WTC11 (cell line): Measurements from ENCODE around the gene LEKR1. TPM values are rescaled to one million over a fixed set of nuclear protein-coding genes. Genes with fewer than 3 reads are reported as not detected.

ENCODE experiments used
- ATAC-seq: fragments of 200-7000 bp; cut with Tn5 transposase; 2 replicates; pipeline ENCODE4 v1.10.0; 2021; ENCODE audit warnings: mild to moderate bottlenecking, moderate library complexity
- CTCF ChIA-PET: fragments of 300-600 bp; sonication (Branson Sonifier 250); formaldehyde crosslinking; loops from one replicate; lab custom pipeline; 2021; ENCODE audit warnings: antibody characterized with exemption; lab: Charles Lee
- POLR2A ChIA-PET: fragments of 350-600 bp; sonication (Branson Sonifier 250); formaldehyde crosslinking; loops from one replicate; lab custom pipeline; 2021; ENCODE audit warnings: antibody characterized with exemption; lab: Charles Lee
- DNase-seq: peaks from one replicate; pipeline ENCODE4 v3.0.0; 2021; ENCODE audit warnings: low spot score
- H3K27ac Mint-ChIP-seq: 2 replicates; pipeline ENCODE4 v1.8.0; 2021; ENCODE audit warnings: mixed read lengths
- H3K27me3 Mint-ChIP-seq: 2 replicates; pipeline ENCODE4 v1.8.0; 2021; ENCODE audit warnings: low read depth, mild to moderate bottlenecking, moderate library complexity, mixed read lengths
- H3K36me3 Mint-ChIP-seq: 2 replicates; pipeline ENCODE4 v1.8.0; 2021; ENCODE audit warnings: mixed read lengths
- H3K4me1 Mint-ChIP-seq: 2 replicates; pipeline ENCODE4 v1.8.0; 2022; ENCODE audit warnings: mixed read lengths
- H3K4me3 Mint-ChIP-seq: 2 replicates; pipeline ENCODE4 v1.8.0; 2021; ENCODE audit warnings: mild to moderate bottlenecking, moderate library complexity, mixed read lengths
- H3K9me3 Mint-ChIP-seq: 2 replicates; pipeline ENCODE4 v1.8.0; 2021; ENCODE audit warnings: mixed read lengths
- CBFB ChIP-seq: sonication (generic); formaldehyde crosslinking; IDR thresholded peaks from 2 replicates; pipeline ENCODE4 v1.8.1; 2022; ENCODE audit warnings: mild to moderate bottlenecking, low read depth, missing genetic modification reagents
- CREB1 ChIP-seq: sonication (generic); formaldehyde crosslinking; IDR thresholded peaks from 2 replicates; pipeline ENCODE4 v1.8.0; 2023; ENCODE audit warnings: mild to moderate bottlenecking, missing genetic modification reagents
- EMX1 ChIP-seq: fragments of 250-450 bp; sonication (Bioruptor Pico); IDR thresholded peaks from 2 replicates; pipeline ENCODE4 v1.8.0; 2021; ENCODE audit warnings: mild to moderate bottlenecking
- ESRRA ChIP-seq: sonication (generic); formaldehyde crosslinking; IDR thresholded peaks from 2 replicates; pipeline ENCODE4 v1.8.1; 2022; ENCODE audit warnings: mild to moderate bottlenecking, missing genetic modification reagents, borderline replicate concordance
- GABPB1 ChIP-seq: sonication (generic); formaldehyde crosslinking; IDR thresholded peaks from 2 replicates; pipeline ENCODE4 v1.8.1; 2023; ENCODE audit warnings: mild to moderate bottlenecking, missing genetic modification reagents
- NR2C2 ChIP-seq: sonication (generic); formaldehyde crosslinking; IDR thresholded peaks from 2 replicates; pipeline ENCODE4 v1.8.0; 2022; ENCODE audit warnings: mild to moderate bottlenecking, missing genetic modification reagents
- RELA ChIP-seq: sonication (generic); formaldehyde crosslinking; IDR thresholded peaks from 2 replicates; pipeline ENCODE4 v1.8.1; 2022; ENCODE audit warnings: missing genetic modification reagents, mild to moderate bottlenecking, borderline replicate concordance
- SOX15 ChIP-seq: fragments of 250-450 bp; sonication (Bioruptor Pico); IDR thresholded peaks from 2 replicates; pipeline ENCODE4 v1.9.0; 2021; ENCODE audit warnings: mild to moderate bottlenecking
- TP53 ChIP-seq: sonication (generic); formaldehyde crosslinking; IDR thresholded peaks from 2 replicates; pipeline ENCODE4 v1.8.1; 2023; ENCODE audit warnings: mild to moderate bottlenecking, missing genetic modification reagents
- total RNA-seq: library from RNA; stranded (reverse); gene quantifications from 3 replicates; pipeline ENCODE4 v1.2.3, GENCODE V29; 2021
- TF ChIP-seq, protein P1 (sequence below): sonication (generic); formaldehyde crosslinking; IDR thresholded peaks from 2 replicates; pipeline ENCODE4 v1.8.1; 2022; ENCODE audit warnings: low read depth, mild to moderate bottlenecking, moderate library complexity, missing genetic modification reagents, borderline replicate concordance
- TF ChIP-seq, protein P2 (sequence below): fragments of 250-450 bp; sonication (Bioruptor Pico); IDR thresholded peaks from 2 replicates; pipeline ENCODE4 v1.9.0; 2021; ENCODE audit warnings: moderate library complexity, mild to moderate bottlenecking, inconsistent platforms, borderline replicate concordance
- TF ChIP-seq, protein P3 (sequence below): fragments of 200-600 bp; IDR thresholded peaks from 2 replicates; pipeline ENCODE4 v1.8.0; 2022; ENCODE audit warnings: antibody characterized with exemption
- TF ChIP-seq, protein P4 (sequence below): sonication (generic); formaldehyde crosslinking; IDR thresholded peaks from 2 replicates; pipeline ENCODE4 v1.8.1; 2022; ENCODE audit warnings: mild to moderate bottlenecking, missing genetic modification reagents, moderate library complexity, borderline replicate concordance
- TF ChIP-seq, protein P5 (sequence below): sonication (generic); formaldehyde crosslinking; conservative IDR thresholded peaks from 2 replicates; pipeline ENCODE4 v1.8.1; 2023; ENCODE audit warnings: mild to moderate bottlenecking, low read depth, missing genetic modification reagents, moderate library complexity
- TF ChIP-seq, protein P6 (sequence below): sonication (generic); formaldehyde crosslinking; IDR thresholded peaks from 2 replicates; pipeline ENCODE4 v1.8.0; 2023; ENCODE audit warnings: missing genetic modification reagents
- TF ChIP-seq, protein P7 (sequence below): sonication (generic); formaldehyde crosslinking; IDR thresholded peaks from 2 replicates; pipeline ENCODE4 v1.8.0; 2022; ENCODE audit warnings: mild to moderate bottlenecking, missing genetic modification reagents

LEKR1 gene
- total RNA-seq, 1 experiment from 2014 or later, result 0.09 TPM

DNA sequence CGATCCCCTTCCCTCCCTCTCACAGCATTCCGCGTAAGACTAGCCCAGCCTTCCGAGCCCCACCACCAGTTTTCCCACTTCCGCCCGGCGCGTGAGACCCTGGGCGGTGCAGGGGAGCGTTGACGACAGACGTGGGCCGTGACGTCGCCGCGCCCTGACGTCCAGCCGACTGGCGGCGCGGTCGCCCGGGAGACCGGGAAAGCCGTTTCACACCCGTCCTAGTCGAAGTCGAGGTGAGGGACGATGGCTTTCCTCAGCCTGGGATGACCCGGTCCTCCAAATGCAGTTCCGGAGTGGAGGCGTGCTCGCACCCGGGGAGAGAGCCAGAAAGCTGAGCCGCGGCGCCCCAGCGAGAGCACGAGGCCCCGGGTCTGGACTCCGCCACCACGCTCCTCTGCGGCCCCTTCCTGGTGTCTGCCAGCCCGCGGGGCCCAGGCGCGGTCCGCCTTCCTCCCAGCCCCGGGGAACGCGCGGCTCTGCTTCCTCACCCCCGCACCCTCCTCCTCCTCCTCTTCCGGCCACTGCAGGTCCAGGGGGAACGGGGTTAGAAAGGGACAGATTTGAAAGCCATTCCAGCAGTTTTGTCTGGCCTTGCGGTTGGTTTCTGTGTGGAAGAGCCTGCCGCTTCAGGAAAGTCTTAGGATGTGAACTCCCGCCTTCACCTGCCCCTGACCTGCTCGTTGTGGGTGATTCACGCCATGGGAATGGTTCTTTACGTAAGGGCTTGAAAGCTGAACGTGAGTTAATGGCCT is at the start of gene LEKR1 (continued):
- TF ChIP-seq, protein P1, sequence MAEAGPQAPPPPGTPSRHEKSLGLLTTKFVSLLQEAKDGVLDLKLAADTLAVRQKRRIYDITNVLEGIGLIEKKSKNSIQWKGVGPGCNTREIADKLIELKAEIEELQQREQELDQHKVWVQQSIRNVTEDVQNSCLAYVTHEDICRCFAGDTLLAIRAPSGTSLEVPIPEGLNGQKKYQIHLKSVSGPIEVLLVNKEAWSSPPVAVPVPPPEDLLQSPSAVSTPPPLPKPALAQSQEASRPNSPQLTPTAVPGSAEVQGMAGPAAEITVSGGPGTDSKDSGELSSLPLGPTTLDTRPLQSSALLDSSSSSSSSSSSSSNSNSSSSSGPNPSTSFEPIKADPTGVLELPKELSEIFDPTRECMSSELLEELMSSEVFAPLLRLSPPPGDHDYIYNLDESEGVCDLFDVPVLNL (CRISPR knock-in tag), result no peak
- TF ChIP-seq ESRRA (CRISPR knock-in tag) (no peak), NR2C2 (no peak)
- TF ChIP-seq, protein P2, sequence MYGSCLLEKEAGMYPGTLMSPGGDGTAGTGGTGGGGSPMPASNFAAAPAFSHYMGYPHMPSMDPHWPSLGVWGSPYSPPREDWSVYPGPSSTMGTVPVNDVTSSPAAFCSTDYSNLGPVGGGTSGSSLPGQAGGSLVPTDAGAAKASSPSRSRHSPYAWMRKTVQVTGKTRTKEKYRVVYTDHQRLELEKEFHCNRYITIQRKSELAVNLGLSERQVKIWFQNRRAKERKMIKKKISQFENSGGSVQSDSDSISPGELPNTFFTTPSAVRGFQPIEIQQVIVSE (CRISPR knock-in tag), result no peak

DNA sequence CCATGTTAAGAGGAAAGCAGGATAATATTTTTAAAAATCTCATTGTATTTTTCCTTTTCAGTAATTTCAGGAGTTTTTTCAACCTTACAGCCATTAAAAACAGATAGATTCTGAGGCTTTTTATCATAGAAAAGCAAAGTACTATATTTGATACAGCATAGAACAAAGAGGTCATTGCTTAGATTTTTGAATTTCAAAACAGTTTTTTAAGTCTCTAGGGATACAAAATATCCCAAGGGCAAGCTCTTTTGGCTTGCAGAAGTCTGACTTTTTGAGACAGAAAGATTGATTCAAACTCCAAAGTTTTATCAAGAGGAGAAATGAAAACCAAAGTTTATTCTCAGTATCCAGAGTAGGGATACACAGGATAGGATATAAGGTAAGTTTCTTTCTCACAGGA is 49.3 kb upstream of the LEKR1 start:
- ChIA-PET CTCF (no interaction called here), POLR2A (no interaction called here)
- H3K36me3 Mint-ChIP-seq, result no peaks in the 10 kb centered on the region
- no peaks in the 10 kb centered on the region for H3K4me1 Mint-ChIP-seq
- no peak for DNase-seq
- H3K27ac Mint-ChIP-seq, result no peak overlapping the region
- H3K27me3 Mint-ChIP-seq, result no peaks in the 10 kb centered on the region
- no peak for ATAC-seq
- no peaks in the 10 kb centered on the region for H3K9me3 Mint-ChIP-seq
- H3K4me3 Mint-ChIP-seq, result no peak overlapping the region
- TF ChIP-seq CBFB (no peak), TP53 (CRISPR knock-in tag) (no peak), EMX1 (CRISPR knock-in tag) (no peak), SOX15 (CRISPR knock-in tag) (no peak)
- TF ChIP-seq, protein P3, sequence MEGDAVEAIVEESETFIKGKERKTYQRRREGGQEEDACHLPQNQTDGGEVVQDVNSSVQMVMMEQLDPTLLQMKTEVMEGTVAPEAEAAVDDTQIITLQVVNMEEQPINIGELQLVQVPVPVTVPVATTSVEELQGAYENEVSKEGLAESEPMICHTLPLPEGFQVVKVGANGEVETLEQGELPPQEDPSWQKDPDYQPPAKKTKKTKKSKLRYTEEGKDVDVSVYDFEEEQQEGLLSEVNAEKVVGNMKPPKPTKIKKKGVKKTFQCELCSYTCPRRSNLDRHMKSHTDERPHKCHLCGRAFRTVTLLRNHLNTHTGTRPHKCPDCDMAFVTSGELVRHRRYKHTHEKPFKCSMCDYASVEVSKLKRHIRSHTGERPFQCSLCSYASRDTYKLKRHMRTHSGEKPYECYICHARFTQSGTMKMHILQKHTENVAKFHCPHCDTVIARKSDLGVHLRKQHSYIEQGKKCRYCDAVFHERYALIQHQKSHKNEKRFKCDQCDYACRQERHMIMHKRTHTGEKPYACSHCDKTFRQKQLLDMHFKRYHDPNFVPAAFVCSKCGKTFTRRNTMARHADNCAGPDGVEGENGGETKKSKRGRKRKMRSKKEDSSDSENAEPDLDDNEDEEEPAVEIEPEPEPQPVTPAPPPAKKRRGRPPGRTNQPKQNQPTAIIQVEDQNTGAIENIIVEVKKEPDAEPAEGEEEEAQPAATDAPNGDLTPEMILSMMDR, result no peak
- TF ChIP-seq, protein P4, sequence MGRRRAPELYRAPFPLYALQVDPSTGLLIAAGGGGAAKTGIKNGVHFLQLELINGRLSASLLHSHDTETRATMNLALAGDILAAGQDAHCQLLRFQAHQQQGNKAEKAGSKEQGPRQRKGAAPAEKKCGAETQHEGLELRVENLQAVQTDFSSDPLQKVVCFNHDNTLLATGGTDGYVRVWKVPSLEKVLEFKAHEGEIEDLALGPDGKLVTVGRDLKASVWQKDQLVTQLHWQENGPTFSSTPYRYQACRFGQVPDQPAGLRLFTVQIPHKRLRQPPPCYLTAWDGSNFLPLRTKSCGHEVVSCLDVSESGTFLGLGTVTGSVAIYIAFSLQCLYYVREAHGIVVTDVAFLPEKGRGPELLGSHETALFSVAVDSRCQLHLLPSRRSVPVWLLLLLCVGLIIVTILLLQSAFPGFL, result no peak

DNA sequence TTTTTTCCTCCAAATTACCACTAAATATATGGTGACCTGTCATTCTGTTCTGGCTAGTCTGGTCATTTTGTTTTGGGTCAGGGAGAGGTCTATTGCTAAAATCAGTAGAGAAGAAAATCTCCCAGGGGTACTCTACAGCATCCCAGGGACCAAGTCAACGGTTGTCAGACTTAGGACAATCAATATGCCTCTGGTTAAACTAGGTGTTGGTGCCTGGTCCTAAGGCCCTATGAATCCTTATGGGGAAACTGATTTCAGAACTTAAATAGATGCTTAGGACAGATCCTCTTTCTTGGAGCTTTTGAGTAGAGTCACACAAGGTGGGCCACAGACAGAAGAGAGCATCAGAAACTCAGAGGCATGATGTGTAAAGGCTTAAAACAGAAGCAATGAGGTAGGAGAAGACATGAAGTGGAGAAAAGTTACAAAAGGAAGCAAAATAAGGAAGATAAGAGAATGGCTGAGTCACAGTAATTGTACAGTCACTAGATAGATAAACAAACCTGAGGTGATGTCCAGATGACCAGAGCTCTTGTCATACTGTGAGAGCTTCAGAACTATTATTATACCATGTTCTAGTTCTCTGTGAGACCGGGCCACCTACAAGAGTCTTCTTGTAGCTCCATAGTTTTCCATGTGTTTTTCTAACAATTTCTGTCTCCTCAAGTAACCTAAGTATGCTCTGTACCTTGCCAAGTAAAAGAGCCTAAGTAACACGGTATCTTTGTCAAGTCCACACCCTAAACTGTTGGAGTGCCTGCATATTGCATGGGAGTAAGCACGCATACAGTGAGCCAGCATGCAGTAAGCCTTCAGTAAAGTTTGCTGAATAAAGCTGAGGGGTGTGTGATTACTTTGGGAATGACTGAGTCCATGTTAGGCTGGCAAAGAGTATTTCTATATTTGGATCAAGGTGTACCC is 44.6 kb upstream of the LEKR1 start:
- no peaks in the 10 kb centered on the region for H3K27me3 Mint-ChIP-seq
- H3K4me3 Mint-ChIP-seq, result no peak overlapping the region
- no peaks in the 10 kb centered on the region for H3K36me3 Mint-ChIP-seq
- no peaks in the 10 kb centered on the region for H3K9me3 Mint-ChIP-seq
- TF ChIP-seq, protein P5, sequence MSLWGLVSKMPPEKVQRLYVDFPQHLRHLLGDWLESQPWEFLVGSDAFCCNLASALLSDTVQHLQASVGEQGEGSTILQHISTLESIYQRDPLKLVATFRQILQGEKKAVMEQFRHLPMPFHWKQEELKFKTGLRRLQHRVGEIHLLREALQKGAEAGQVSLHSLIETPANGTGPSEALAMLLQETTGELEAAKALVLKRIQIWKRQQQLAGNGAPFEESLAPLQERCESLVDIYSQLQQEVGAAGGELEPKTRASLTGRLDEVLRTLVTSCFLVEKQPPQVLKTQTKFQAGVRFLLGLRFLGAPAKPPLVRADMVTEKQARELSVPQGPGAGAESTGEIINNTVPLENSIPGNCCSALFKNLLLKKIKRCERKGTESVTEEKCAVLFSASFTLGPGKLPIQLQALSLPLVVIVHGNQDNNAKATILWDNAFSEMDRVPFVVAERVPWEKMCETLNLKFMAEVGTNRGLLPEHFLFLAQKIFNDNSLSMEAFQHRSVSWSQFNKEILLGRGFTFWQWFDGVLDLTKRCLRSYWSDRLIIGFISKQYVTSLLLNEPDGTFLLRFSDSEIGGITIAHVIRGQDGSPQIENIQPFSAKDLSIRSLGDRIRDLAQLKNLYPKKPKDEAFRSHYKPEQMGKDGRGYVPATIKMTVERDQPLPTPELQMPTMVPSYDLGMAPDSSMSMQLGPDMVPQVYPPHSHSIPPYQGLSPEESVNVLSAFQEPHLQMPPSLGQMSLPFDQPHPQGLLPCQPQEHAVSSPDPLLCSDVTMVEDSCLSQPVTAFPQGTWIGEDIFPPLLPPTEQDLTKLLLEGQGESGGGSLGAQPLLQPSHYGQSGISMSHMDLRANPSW (CRISPR knock-in tag), result no peak
- TF ChIP-seq EMX1 (CRISPR knock-in tag) (no peak), GABPB1 (no peak), CREB1 (CRISPR knock-in tag) (no peak), RELA (CRISPR knock-in tag) (no peak)
- TF ChIP-seq, protein P6, sequence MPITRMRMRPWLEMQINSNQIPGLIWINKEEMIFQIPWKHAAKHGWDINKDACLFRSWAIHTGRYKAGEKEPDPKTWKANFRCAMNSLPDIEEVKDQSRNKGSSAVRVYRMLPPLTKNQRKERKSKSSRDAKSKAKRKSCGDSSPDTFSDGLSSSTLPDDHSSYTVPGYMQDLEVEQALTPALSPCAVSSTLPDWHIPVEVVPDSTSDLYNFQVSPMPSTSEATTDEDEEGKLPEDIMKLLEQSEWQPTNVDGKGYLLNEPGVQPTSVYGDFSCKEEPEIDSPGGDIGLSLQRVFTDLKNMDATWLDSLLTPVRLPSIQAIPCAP (CRISPR knock-in tag), result no peak
- TF ChIP-seq, protein P7, sequence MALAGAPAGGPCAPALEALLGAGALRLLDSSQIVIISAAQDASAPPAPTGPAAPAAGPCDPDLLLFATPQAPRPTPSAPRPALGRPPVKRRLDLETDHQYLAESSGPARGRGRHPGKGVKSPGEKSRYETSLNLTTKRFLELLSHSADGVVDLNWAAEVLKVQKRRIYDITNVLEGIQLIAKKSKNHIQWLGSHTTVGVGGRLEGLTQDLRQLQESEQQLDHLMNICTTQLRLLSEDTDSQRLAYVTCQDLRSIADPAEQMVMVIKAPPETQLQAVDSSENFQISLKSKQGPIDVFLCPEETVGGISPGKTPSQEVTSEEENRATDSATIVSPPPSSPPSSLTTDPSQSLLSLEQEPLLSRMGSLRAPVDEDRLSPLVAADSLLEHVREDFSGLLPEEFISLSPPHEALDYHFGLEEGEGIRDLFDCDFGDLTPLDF (CRISPR knock-in tag), result no peak
- DNase-seq (no peak), ATAC-seq (no peak)
- H3K27ac Mint-ChIP-seq, result no peak overlapping the region
- POLR2A ChIA-PET, result no interaction called here
- CTCF ChIA-PET, result no interaction called here
- no peaks in the 10 kb centered on the region for H3K4me1 Mint-ChIP-seq
